ENCODE data around the gene PUS7L. TPM values are rescaled to one million over a fixed set of nuclear protein-coding genes. Genes with fewer than 3 reads are reported as not detected.
"Not testable (repeated sequence)": the region's sequence is repeated elsewhere in the genome, so short reads cannot be mapped to it uniquely, and the experiment has no call there.

The PUS7L gene
- total RNA-seq, 1 donor from 2014 or later, result 12.6 TPM

DNA sequence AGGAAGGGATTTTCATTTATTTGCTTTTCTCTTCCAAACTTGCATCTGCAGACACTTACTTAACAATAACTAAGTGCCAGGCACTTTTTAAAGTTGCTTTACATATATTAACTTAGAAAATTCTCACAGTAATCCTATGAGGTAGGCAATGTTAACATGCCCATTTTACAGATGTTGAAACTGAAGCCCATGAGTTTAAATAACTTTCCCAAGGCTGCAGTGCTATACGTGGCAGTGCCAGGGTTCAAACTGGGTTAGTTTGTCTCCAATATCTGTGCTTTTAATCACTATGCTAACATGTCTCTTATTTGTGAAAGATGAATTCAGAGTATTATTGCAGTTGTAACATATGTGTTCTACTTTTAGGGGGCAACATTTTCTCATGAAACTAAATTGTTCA lies 29.9 kb downstream of the PUS7L start:
- FAIRE-seq (no peak), DNase-seq (ENCODE audit: low read depth) (no peak)
- H3K36me3 ChIP-seq (ENCODE audit: control insufficient read depth, insufficient read depth, low read length), result no peaks in the 10 kb centered on the region
- TF ChIP-seq, protein P1, sequence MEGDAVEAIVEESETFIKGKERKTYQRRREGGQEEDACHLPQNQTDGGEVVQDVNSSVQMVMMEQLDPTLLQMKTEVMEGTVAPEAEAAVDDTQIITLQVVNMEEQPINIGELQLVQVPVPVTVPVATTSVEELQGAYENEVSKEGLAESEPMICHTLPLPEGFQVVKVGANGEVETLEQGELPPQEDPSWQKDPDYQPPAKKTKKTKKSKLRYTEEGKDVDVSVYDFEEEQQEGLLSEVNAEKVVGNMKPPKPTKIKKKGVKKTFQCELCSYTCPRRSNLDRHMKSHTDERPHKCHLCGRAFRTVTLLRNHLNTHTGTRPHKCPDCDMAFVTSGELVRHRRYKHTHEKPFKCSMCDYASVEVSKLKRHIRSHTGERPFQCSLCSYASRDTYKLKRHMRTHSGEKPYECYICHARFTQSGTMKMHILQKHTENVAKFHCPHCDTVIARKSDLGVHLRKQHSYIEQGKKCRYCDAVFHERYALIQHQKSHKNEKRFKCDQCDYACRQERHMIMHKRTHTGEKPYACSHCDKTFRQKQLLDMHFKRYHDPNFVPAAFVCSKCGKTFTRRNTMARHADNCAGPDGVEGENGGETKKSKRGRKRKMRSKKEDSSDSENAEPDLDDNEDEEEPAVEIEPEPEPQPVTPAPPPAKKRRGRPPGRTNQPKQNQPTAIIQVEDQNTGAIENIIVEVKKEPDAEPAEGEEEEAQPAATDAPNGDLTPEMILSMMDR (IDR thresholded peaks at IDR 0.05; ENCODE audit: insufficient read depth, low read length, severe bottlenecking), result no peak
- H3K27me3 ChIP-seq (ENCODE audit: control insufficient read depth, insufficient read depth, low read length), result no peaks in the 10 kb centered on the region
- H3K4me3 ChIP-seq (ENCODE audit: low read depth, low read length), result no peak overlapping the region

DNA sequence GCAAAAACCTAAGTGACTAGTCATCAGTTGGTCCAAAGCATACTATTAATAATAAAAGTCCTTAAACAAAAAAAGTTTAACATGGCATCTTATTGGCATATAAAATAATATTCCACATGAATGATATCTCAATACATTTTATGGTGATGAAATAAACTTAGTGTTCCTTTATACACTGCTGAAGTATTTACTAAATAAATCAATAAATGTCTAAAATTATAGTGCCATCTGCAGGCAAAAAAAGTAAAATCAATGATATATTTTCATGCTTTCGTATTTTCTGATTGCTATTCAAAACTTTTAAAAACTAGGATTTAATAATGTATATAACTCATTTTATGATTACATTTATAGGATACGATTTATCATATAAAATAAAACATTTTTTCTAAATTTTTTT lies 30.5 kb downstream of the PUS7L start:
- no peaks in the 10 kb centered on the region for H3K27me3 ChIP-seq (ENCODE audit: control insufficient read depth, insufficient read depth, low read length)
- DNase-seq (ENCODE audit: low read depth) (peak; percentile 15), FAIRE-seq (no peak)
- H3K4me3 ChIP-seq (ENCODE audit: low read depth, low read length), result no peak overlapping the region
- no peaks in the 10 kb centered on the region for H3K36me3 ChIP-seq (ENCODE audit: control insufficient read depth, insufficient read depth, low read length)
- TF ChIP-seq, protein P1 (IDR thresholded peaks at IDR 0.05; ENCODE audit: insufficient read depth, low read length, severe bottlenecking), result no peak

DNA sequence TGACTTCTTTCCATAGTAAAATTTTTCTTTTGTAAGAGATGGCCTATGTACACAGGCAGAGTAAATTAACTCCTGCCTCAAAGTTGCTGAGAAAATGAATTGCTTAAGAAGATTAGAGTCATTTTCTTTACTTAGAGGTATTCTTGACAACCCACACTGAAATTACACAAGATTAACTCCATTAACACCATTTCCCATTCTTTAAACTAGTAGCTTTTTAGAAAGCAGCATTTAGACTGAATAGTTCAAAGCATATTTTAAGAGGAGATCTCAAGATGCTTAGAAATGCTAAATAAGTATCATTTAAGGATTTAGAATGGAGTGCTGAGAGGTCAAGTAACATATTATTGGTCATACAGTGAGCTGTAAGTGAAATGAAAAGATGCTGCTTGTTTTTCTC lies 35.5 kb downstream of the PUS7L start:
- H3K27me3 ChIP-seq (ENCODE audit: control insufficient read depth, insufficient read depth, low read length), result no peaks in the 10 kb centered on the region
- DNase-seq (ENCODE audit: low read depth) (no peak), FAIRE-seq (no peak)
- no peak overlapping the region for H3K4me3 ChIP-seq (ENCODE audit: low read depth, low read length)
- TF ChIP-seq, protein P1 (IDR thresholded peaks at IDR 0.05; ENCODE audit: insufficient read depth, low read length, severe bottlenecking), result no peak
- H3K36me3 ChIP-seq (ENCODE audit: control insufficient read depth, insufficient read depth, low read length), result no peaks in the 10 kb centered on the region

DNA sequence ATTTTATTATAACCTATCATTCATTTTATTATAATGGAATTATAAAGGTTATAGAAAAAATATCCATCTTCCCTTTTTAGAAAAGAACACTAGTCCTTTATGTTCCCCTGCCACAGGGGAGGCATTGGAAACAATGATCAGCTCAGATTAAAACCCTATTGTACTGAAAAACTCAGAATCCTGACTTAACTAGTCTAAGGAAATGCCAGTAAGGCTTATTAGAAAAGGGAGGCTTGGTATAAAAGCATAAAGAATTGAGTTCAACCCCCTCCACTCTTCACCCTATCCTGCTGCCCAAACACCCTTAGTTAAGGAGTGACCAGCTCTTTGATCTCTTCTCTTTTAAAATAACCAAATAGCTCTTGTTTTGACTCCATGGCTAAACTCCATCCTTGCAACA lies 36.0 kb downstream of the PUS7L start:
- FAIRE-seq, result no peak
- Histone ChIP-seq H3K27me3 (ENCODE audit: control insufficient read depth, insufficient read depth, low read length) (no peaks in the 10 kb centered on the region), H3K36me3 (ENCODE audit: control insufficient read depth, insufficient read depth, low read length) (no peaks in the 10 kb centered on the region), H3K4me3 (ENCODE audit: low read depth, low read length) (no peak overlapping the region)
- no peak for DNase-seq (ENCODE audit: low read depth)
- TF ChIP-seq, protein P1 (IDR thresholded peaks at IDR 0.05; ENCODE audit: insufficient read depth, low read length, severe bottlenecking), result no peak

- no peaks in the 10 kb centered on the region for H3K36me3 ChIP-seq (ENCODE audit: control insufficient read depth, insufficient read depth, low read length)
- FAIRE-seq, result no peak
- no peak overlapping the region for H3K4me3 ChIP-seq (ENCODE audit: low read depth, low read length)
- TF ChIP-seq, protein P1 (IDR thresholded peaks at IDR 0.05; ENCODE audit: insufficient read depth, low read length, severe bottlenecking), result no peak
- DNase-seq (ENCODE audit: low read depth), result peak; percentile 26
- no peaks in the 10 kb centered on the region for H3K27me3 ChIP-seq (ENCODE audit: control insufficient read depth, insufficient read depth, low read length)
These were observed 47.2 kb downstream of the PUS7L start for GRCh38 chr12:43711348-43711747.

- DNase-seq (ENCODE audit: low read depth); H3K27me3 ChIP-seq (ENCODE audit: control insufficient read depth, insufficient read depth, low read length); H3K4me3 ChIP-seq (ENCODE audit: low read depth, low read length); FAIRE-seq; H3K36me3 ChIP-seq (ENCODE audit: control insufficient read depth, insufficient read depth, low read length): not testable (repeated sequence)
These were observed 54.8 kb downstream of the PUS7L start for GRCh38 chr12:43703772-43704171.

DNA sequence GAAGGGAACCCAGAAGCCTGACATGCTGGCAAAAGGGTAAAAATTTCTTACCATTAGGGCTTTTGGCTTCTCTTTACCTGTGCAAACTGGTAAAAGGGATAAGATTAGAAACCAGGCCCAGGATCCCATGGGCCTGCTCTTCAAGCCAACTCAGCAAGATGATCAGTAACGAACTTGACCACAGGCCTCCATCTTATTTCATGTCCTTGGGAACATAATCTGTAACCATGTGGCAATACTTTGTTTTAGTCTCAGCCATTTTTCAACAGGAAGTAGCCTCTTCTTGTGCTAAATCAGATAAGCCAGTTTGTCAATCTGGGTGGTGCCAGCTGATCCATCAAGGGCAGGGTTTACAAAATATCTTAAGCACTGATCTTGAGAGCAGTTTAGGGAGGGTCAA lies 57.4 kb downstream of the PUS7L start:
- H3K36me3 ChIP-seq (ENCODE audit: control insufficient read depth, insufficient read depth, low read length); H3K27me3 ChIP-seq (ENCODE audit: control insufficient read depth, insufficient read depth, low read length); DNase-seq (ENCODE audit: low read depth); H3K4me3 ChIP-seq (ENCODE audit: low read depth, low read length); FAIRE-seq: not testable (repeated sequence)
